Ishikawa (cell line): ENCODE data around the gene DEAF1.

Experiments
- MAX ChIP-seq: IDR thresholded peaks from 2 replicates; pipeline ENCODE4 v1.6.1; 2012
- RAD21 ChIP-seq: IDR thresholded peaks from 2 replicates; pipeline ENCODE4 v1.6.1; 2012; ENCODE audit warnings: low read depth
- REST ChIP-seq: IDR thresholded peaks from 2 replicates; pipeline ENCODE4 v1.6.1; 2012; ENCODE audit warnings: low read depth, mild to moderate bottlenecking
- ZBTB7A ChIP-seq: IDR thresholded peaks from 2 replicates; pipeline ENCODE4 v1.6.1; 2012; ENCODE audit warnings: low read depth

GRCh38 chr11:659532-660085, 35.4 kb downstream of the DEAF1 start:
- TF ChIP-seq REST: no peak
- TF ChIP-seq RAD21: no peak
- no peak for TF ChIP-seq ZBTB7A
- no peak for TF ChIP-seq MAX
